Measurements from ENCODE around the gene SLC10A7. TPM values are rescaled to one million over a fixed set of nuclear protein-coding genes. Genes with fewer than 3 reads are reported as not detected.

Gene SLC10A7
- total and polyA plus RNA-seq, 2 of the 4 experiments (the other 2 are of a cell fraction): 5.2 to 8.4 TPM

GRCh38 chr4:146342600-146343192 is 179.0 kb downstream of the SLC10A7 start:
- ATAC-seq (ENCODE audit: low read depth) (peak; percentile 51; the same call in 1 of the 2 replicates), DNase-seq (peak; percentile 47)
- Histone ChIP-seq H3K23ac (ENCODE audit: low read depth, low read length) (no peak overlapping the region), H3K18ac (ENCODE audit: low read depth, low read length) (no peak overlapping the region), H4K5ac (ENCODE audit: low read depth, low read length) (no peak overlapping the region), H3K9me1 (ENCODE audit: insufficient read depth, low read length) (0 out of 2 replicates have a peak, but pooled peaks cover 3% of the 10 kb centered on the region), H2AK5ac (ENCODE audit: low read depth, low read length) (no peak overlapping the region), H3K4ac (ENCODE audit: low read depth, low read length) (no peak overlapping the region), H2BK20ac (ENCODE audit: low read depth, low read length) (no peak overlapping the region), H4K91ac (ENCODE audit: insufficient read depth, low read depth, low read length) (no peak overlapping the region), H3K27me3 (ENCODE audit: control insufficient read depth, insufficient read depth, low read length) (no peaks in the 10 kb centered on the region), H3K9ac (ENCODE audit: low read depth, low read length) (no peak overlapping the region), H3K4me2 (ENCODE audit: low read depth, low read length) (no peak overlapping the region), H3K79me1 (ENCODE audit: low read depth in 1 of 2, low read length in 2 of 2) (0 out of 4 replicates have a peak, but pooled peaks cover 0 to 2% of the 10 kb centered on the region in 2 experiments), H2BK15ac (ENCODE audit: low read depth, low read length) (no peak overlapping the region), H2BK5ac (ENCODE audit: low read depth, low read length, poor library complexity, severe bottlenecking) (no peak overlapping the region), H4K8ac (ENCODE audit: low read depth in 2 of 2, low read length in 2 of 2) (no peak overlapping the region), H2AK9ac (replicated peaks; ENCODE audit: low read depth, low read length, poor library complexity) (no peak overlapping the region), H3K27ac (ENCODE audit: insufficient read depth, low read length) (no peak overlapping the region), H2BK120ac (ENCODE audit: low read depth, low read length) (no peak overlapping the region), H2AFZ (replicated peaks; ENCODE audit: low read length, poor library complexity) (no peak overlapping the region), H3K36me3 (ENCODE audit: control insufficient read depth, insufficient read depth, low read length) (no peaks in the 10 kb centered on the region), H4K20me1 (ENCODE audit: insufficient read depth, low read length) (no peaks in the 10 kb centered on the region), H3K56ac (ENCODE audit: extremely low read depth, insufficient read depth, low read length) (no peak overlapping the region), H3K14ac (replicated peaks; ENCODE audit: low read depth, low read length) (no peak overlapping the region), H3K4me3 (ENCODE audit: insufficient read depth, low read depth, low read length) (no peak overlapping the region), H3K4me1 (ENCODE audit: control insufficient read depth, insufficient read depth, low read length) (no peaks in the 10 kb centered on the region), H3K9me3 (ENCODE audit: control insufficient read depth, insufficient read depth, low read length) (no peaks in the 10 kb centered on the region)
- intact Hi-C loops (cut with micrococcal nuclease) (loop anchor here (1.0 to 5.0 kb wide), 5 partner anchors 179 to 754 kb away; partner anchors contain the start of gene SLC10A7), in situ Hi-C loops (cut with MboI; ENCODE audit: low sequenced_read_pairs) (loop anchor here (25.0 kb wide), 1 partner anchor 1245 kb away; no protein-coding TSS in a partner anchor), dilution Hi-C loops (cut with HindIII; ENCODE audit: low sequenced_read_pairs, unreplicated experiment) (no loop called here)
- POLR2A ChIA-PET (ENCODE audit: unreplicated experiment): no interaction called here
- peak; percentile 59 for TF ChIP-seq SMC3 (IDR thresholded peaks at IDR 0.05; ENCODE audit: low read depth, low read length)
- peak; percentile 64 for TF ChIP-seq RAD21 (IDR thresholded peaks at IDR 0.05; ENCODE audit: low read length)
- TF ChIP-seq RFX5 (IDR thresholded peaks at IDR 0.05; ENCODE audit: low read depth, low read length): no peak
- TF ChIP-seq CTCF (conservative IDR thresholded peaks at IDR 0.05; ENCODE audit: low read depth, low read length): peak; percentile 64
- CTCF ChIA-PET: no interaction called here
- no TSS peak for BruUV-seq (replicated peaks)
- no CpG with 5 or more reads among the region's 1 CpG for WGBS, 2 experiments (ENCODE audit: extremely low coverage in 2 of 2, insufficient read length in 1 of 2)
